PC-9 (cell line): ENCODE results near the gene KCNK4.

Experiments
- CTCF ChIP-seq: fragments of 200-600 bp; sonication (generic); conservative IDR thresholded peaks from 2 replicates; pipeline ENCODE4 v1.6.1; 2017; ENCODE audit warnings: mixed run types, antibody characterized with exemption, mild to moderate bottlenecking, moderate library complexity
- EZH2 ChIP-seq: fragments of 200-600 bp; sonication (generic); IDR thresholded peaks from 2 replicates; pipeline ENCODE4 v1.8.0; 2017; ENCODE audit warnings: antibody characterized with exemption, low read depth

GRCh38 chr11:64268893-64269539 lies 22.1 kb upstream of the KCNK4 start:
- no peak for TF ChIP-seq CTCF
- TF ChIP-seq EZH2: no peak
